Activated CD4-positive, CD25-positive, alpha-beta regulatory T cell treated with anti-CD3 and anti-CD28 coated beads, Interleukin-2, amount 50 U/mL, for 72 hours (primary cell): ENCODE data around the gene FAM219B.
A peak's percentile ranks its signal among the peaks of the same experiment; 100 is the strongest.
"Not testable (repeated sequence)": the region's sequence is repeated elsewhere in the genome, so short reads cannot be mapped to it uniquely, and the experiment has no call there.

Experiments used
- DNase-seq: peaks from one replicate; pipeline ENCODE4 v3.0.0; 2021

Gene FAM219B, protein sequence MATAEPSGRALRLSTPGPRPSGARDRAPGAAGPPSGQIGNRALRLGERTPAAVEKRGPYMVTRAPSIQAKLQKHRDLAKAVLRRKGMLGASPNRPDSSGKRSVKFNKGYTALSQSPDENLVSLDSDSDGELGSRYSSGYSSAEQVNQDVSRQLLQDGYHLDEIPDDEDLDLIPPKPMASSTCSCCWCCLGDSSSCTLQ

GRCh38 chr15:74906450-74907162 lies at the start of gene FAM219B:
FAM219B (minus strand) TSS chr15:74906851; CDS start chr15:74906800, 51 bp downstream.
- peak; percentile 88 for DNase-seq

DNA sequence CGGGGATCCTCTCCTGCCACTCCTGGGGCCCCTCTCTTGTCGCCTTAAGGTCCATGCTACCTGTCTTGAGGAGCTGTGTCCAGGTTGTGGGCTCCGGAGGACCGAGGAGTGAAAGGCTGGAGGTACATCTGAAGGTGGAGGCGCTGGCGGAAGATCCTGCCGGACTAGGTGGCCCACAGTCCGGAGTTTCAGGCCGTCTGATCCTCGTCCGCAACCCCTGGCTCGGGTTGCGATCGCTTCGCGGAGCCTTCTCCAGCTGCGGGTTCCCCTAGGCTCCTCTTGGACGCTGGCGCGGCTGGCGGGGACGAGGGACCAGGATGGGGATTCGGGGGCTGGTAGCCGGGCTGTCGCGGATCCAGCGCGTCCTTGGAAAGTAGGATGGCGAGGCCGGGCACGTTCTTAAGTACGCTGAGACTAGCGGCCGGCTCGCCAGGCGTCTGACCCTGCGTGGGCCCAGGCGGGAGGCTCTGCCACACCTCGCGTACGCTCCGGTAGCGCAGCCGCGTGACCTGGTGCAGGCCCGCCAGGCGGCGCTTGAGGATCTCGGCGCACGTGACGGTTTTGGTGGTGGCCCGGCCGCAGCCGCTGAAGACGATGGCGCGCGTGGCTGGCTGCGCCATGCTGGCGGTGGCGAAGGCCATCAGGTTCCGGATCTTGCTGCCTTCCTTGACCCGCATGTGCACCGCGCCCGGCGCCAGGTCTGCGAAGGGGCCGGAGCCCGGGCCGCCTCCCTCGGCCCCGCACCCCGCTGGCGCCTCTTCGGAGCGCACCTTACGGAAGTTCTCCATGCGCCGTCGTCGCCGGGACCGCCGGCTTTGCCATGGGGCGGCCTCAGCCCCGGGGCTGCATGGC lies 49.4 kb upstream of the FAM219B start:
- peak; percentile 64 for DNase-seq

DNA sequence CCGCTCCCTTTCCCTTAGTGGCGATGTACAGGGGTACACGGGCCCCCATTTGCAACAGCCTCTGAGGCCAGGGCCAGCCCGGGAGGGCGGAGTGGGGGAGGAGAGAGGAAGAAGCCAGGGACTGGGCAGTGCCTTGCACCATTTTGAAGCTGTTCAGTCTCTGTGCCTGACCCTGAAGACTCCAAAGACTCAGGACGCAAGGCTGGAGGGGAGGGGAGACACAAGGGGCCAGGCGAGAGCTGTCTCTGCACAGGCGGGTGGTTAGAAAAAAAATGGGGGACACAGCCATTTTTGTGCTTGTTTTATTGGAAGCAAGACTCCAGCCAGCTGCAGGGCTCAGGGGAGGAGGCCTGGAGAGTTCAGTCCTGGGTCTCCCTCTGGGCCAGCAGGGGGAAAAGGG lies 48.4 kb upstream of the FAM219B start:
- DNase-seq: no peak

DNA sequence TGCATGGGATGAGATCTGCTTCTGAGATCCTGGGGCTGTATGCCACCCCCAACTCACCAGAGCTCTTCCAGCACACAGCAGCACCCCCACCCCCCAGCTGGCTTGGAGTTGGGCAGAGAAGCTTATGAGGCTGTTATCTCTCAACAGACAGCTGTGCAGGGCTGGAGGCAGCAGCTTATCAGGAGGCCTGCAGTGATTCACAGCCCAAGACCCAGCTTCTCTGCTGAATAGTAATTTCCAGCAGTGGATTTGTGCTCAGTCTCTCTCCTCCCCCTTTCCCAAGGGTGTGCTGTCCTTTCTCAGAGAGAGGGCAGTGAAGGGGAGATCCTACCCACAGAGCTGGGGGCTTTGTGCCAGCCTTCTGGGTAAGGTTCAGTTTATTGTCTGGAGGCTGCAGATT lies 47.9 kb upstream of the FAM219B start:
- DNase-seq: no peak

- DNase-seq: no peak
Observed at GRCh38 chr15:74951006-74951405, 44.4 kb upstream of the FAM219B start.

DNA sequence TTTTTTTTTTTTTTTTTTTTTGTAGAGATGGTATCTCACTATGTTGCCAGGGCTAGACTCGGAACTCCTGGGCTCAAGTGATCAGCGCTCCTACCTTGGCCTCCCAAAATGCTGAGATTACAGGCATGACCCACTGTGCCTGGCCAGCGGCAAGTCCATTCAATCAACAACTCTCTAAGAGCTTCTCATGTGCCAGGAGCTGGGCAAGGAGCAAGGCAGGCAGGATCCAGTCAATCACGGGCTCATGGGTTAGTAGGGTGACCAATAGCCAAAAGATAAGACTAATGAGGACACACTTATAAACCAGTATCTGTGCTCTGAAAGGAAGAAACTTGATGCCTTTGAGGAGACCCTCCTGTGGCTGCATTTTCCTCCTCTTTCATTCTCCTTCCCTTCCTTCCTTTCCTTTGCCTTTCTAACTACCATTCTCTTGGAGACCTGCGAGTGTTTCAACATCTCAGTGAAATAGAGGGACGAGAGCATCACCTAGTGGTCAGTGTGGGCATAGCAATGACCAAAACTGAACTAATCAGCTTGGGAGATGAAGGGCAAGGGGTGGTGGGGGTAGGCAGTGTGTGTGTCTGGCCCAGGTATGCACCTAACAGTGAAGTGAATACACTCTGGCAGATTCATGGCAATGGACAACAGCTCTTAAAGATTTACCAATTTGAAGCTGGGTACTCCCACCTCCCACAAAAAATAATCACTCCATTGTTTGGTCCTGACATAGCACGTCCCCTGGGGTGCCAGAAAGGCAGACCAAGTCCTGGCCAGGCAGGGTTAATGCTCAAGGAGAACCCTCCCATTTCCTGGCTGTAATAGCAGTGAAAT lies 43.6 kb upstream of the FAM219B start:
- DNase-seq: peak; percentile 80

DNA sequence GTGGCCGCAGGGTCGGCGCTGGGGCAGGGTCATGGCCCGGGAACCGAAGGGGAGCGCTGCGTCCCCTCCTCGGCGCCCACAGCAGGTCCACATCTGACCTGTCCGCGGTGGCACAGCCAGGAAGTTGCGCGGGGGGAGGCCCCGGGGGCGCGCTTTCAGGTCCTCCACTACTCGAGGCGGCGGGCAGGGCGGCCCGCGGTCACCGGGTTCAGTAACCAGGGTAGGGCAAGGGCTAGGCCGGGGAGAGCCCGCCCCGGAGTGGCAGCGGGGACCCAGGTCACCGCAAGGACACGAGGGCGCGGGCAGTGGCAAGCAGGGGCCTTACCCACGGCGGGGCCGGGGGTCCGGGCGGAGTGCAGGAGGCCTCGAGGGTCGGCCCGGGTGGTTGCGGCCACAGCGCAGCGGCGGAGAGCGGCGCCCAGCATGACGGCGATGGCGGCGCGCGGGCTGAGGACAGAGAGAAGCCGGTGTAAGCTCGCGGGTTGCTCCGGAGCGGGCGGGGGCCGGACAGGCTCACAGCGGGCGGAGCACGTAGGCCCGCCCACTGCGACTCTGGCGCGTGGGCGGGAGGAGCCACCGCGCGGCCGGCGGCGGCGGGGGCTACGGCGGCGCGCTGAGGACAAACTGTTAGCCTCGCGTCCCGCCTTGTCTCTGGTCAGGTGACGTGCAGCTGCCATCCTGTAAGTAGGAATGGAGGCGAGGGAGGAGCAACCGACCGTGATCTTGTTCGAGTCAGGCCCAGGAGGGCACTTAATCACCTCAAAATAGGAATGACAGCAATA lies 31.1 kb upstream of the FAM219B start, which contains the start of gene COX5A:
Gene COX5A, minus strand, starts transcription at position 484 of the 782 bp plus-strand sequence. Its CDS starts 59 bp downstream, at position 425.
- peak; percentile 92 for DNase-seq

DNA sequence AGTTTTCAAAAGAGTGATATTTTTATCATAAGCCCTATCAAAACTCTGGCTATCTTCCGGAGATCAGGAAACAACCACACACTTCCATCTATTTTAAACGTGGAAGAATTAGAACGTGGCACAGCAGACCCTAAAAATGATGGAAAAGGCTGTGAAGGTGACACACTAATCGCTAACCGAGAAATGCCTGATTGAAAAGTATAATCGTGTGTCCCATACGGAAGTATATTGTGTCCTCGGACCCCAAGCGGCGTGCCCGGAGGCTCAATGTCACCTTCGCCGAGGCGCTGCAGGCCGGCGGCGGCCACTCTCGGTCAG lies 30.6 kb upstream of the FAM219B start:
- no peak for DNase-seq

GRCh38 chr15:74935193-74935592 lies 28.5 kb upstream of the FAM219B start:
- not testable (repeated sequence) for DNase-seq

GRCh38 chr15:74933573-74933972 lies 26.9 kb upstream of the FAM219B start:
- no peak for DNase-seq

- DNase-seq: no peak
Observed at GRCh38 chr15:74928771-74929198, 22.1 kb upstream of the FAM219B start.

DNA sequence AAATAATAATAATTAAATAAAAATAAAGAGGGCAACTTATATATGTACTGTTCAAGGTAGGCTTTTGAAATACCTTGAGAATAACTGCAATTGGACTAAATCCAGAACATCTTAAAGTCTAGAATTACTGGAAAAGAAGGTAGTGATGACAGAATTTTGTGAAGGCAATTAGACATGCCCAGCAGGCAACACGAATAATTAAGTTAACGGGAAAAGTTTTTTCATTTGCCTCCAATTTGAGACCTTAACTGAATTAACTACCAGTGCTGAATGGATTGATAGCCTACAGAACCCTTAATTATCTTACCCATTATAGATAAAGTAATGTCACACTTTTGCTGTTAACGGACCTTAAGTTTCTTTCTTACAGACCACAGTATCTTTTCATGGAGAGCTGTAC lies 17.9 kb upstream of the FAM219B start:
- no peak for DNase-seq

- DNase-seq: no peak
Observed at GRCh38 chr15:74920456-74920855, 13.8 kb upstream of the FAM219B start.

- DNase-seq: no peak
Observed at GRCh38 chr15:74917676-74918075, 11.0 kb upstream of the FAM219B start.

DNA sequence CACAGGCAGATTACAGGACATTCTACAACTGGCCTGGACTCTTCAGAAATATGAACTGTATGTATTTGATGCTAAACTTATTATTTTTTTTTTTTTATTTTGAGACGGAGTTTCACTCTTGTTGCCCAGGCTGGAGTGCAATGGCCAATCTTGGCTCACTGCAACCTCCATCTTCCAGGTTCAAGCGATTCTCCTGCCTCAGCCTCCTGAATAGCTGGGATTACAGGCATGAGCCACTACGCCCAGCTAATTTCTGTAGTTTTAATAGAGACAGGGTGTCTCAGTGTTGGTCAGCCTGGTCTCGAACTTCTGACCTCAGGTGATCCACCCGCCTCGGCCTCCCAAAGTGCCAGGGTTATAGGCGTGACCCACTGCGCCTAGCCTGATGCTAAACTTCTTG lies 7.1 kb upstream of the FAM219B start:
- DNase-seq: not testable (repeated sequence)

DNA sequence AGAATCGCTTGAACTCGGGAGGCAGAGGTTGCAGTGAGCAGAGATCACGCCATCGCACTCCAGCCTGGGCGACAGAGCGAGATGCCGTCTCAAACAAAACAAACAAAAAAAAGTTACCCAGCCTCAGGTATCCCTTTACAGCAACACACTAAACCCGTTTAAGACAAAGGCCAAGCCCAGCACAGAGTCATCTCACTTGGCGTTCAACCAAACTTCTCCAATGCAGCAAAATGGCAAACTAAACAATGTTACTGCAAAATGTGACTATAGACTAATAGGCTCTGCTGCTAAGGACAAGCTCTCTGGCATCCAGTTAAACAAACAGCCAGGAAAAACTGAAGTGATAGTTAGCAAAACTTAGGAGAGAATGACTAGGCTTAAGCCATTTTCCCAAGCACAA lies 6.4 kb upstream of the FAM219B start:
- DNase-seq: no peak

DNA sequence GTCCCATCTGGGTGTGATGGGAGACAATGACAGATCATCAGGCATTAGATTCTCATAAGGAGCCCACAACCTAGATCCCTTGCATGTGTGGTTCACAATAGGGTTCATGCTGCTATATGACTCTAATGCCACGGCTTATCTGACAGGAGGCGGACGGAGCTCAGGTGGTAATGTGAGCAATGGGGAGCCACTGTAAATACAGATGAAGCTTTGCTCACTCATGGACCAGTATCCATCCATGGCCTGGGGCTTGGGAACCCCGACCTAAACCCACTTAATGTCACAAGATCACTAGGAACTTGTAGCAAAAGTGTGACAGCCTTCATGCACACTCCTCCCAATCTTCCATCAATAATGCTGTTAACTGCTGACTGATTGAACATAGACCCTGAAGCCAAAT lies 2.0 kb upstream of the FAM219B start:
- DNase-seq: no peak

DNA sequence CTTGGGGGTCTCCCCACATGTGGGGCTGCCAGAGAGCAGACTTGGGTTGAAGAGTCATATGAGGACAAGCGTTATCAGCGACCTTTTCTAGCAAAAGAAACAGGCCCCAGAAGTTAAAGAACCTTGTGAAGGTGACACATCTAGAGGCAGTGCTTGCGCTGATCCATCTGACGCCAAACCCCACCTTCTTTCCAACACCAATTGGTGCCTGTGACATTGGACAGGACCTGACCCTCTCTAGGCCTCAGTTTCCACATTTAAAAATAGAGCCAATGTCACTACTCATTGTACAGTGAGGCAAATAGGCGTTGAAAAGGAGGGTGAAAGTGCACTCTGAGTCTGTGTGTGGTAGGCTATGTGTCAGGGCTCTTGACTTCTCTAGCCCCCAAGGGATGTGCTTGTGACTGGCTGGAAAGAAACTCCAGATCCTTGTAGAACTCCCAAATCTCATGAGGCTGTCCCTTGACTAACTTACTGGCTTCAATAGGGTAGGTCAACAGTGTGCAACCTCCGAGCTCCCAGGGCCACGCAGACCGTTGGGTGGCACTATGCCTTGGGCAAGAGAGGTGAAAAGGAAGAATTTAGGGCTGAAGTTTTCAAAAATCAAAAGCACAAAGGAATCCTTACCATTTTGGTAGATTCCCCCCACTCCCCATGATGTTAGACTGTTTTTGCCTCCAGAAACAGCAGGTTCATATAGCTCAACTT lies 666 bp upstream of the FAM219B start:
- no peak for DNase-seq

DNA sequence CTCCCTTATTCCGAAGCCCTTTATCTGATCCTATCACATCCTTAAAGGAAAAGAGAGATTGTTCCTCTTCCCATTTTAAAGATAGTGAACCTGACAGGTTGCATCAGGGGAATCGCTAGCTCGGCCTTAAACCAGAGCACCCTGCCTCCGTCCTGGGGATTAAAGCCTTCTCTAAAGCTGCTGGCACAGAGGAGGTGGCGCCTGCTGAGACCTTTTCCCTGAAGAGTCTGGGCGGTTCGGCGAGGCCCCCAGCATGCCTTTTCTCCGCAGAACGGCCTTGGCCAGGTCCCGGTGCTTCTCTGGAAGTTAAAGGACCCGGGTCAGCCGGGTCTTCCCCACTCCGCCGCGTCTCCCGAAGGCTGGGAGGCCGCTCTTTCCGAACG lies 593 bp downstream of the FAM219B start:
- DNase-seq: no peak

DNA sequence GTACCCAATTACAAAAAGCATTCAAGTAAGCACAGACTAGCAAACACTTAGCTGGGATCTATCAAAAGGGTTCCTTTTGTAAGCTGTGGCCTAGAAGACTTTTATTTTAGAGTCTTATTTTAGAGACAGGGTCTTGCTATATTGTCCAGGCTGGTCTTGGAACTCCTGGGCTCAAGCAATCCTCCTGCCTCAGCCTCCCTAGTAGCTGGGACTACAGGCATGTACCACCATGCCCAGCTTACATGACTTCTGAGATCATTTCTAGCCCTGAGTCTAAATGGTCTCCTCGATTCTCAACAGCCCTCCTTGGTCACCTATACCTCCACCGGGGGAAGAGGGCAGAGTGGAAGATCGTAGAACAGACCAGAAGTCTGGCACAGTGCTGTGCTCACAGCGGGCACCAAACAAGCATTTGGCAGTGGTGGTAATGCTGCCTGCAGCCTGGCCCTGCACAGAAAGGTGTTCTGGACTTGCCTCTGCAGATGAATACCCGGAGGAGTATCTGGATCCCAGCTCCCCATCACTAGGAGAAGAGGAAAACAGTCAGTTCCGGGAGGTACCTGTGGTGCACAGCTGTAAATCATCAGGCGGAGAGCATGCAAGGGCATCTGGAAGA lies 2.4 kb downstream of the FAM219B start:
- DNase-seq: no peak

GRCh38 chr15:74903676-74904075 lies 3.0 kb downstream of the FAM219B start:
- no peak for DNase-seq
